T1000 (cell line): ENCODE results near the gene SH3PXD2B.
"Not testable (repeated sequence)": the region's sequence is repeated elsewhere in the genome, so short reads cannot be mapped to it uniquely, and the experiment has no call there.

Experiments used
- DNase-seq: peaks from one replicate; lab custom pipeline; 2025; ENCODE audit warnings: mixed read lengths; lab: John Stamatoyannopoulos, UW

SH3PXD2B gene

DNA sequence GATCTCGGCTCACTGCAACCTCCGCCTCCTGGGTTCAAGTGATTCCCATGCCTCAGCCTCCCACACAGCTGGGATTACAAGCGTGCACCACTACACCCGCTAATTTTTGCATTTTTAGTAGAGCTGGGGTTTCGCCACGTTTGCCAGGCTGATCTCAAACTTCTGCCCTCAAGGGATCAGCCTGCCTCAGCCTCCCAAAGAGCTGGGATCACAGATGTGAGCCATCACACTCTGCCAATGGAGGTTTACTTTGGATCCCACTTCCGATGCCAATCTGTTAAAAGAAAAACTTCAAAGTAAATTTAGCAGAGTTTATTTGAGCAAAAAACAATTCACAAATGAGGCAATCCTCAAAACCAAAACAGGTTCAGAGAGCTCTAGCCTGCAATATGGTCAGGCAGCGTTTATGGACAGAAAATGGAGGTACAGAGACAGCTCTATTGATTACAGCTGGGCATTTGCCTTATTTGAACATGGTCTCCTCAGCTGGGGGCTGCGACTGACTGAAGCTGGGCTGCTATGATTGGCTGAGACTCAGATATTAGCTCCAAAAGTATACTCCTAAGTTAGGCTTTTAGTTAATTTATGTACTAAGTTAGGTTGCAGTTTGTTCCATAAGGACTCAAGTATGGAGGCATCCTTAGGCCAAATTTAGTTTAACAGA, 152.1 kb downstream of the SH3PXD2B start:
- DNase-seq, result no peak

DNA sequence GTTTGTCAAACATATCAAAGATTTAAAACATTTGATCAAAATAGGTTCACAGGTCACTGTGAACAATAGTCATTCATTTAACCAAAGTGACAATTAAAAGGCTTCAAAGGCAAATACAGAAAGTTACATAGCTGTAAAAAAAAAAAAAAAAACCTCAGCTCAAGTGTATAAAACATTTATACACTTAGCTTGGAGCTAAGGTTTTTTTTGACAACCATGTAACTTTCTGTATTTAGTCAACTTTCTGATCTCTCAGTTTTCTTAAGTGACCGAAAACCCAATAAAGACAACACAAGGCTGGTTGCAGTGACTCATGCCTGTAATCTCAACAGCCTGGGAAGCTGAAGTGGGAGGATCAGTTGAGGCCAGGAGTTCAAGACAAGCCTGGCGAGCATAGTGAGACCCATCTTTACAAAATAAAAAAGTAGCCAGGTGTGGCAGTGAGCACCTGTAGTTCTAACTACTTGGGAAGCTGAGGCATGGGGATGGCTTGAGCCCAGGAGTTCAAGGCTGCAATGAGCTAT, 154.3 kb downstream of the SH3PXD2B start:
- no peak for DNase-seq

DNA sequence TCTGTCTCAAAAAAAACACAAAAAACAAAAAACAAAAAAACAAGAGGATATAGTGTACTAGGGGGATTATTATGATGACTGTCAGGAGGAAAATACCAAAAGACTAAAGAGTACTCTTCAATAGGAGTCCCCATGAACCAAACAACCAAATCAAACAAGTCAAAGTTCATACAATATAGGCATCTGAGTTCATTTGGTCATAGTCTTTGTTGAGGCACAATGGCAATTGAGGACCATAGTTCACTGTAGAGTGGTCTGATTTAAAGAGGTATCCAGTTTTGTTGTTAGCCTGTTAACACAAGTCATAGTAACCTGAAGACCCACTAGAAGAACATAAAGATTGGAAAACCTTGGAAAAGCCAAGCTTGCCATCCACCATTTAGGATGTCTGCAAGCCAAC, 159.5 kb downstream of the SH3PXD2B start:
- no peak for DNase-seq

DNA sequence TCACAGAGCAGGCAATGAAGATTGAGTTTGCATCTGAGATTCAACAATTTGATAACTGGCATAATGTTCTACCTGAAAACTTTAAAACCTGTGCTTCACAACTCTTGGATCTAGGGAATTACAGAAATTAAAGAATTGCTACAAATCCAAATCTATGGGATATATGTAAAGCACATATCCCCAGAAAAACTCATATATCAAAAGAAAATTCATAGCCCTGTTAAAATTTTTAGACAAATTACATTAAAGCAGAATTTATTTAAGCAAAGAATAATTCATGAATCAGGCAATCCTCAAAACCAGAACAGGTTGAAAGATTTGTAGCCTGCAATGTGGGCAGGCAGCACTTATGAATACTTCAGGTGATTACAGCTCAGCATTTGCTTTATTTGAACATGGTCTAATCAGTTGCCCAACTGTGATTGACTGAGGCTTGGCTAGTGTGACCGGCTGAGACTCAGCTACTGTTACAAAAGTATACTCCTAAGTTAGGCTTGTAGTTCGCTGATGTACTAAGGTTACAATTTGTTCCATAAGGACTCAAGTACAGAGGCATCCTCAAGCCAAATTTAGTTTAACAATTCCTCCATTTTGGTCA, 160.5 kb downstream of the SH3PXD2B start:
- DNase-seq, result no peak

DNA sequence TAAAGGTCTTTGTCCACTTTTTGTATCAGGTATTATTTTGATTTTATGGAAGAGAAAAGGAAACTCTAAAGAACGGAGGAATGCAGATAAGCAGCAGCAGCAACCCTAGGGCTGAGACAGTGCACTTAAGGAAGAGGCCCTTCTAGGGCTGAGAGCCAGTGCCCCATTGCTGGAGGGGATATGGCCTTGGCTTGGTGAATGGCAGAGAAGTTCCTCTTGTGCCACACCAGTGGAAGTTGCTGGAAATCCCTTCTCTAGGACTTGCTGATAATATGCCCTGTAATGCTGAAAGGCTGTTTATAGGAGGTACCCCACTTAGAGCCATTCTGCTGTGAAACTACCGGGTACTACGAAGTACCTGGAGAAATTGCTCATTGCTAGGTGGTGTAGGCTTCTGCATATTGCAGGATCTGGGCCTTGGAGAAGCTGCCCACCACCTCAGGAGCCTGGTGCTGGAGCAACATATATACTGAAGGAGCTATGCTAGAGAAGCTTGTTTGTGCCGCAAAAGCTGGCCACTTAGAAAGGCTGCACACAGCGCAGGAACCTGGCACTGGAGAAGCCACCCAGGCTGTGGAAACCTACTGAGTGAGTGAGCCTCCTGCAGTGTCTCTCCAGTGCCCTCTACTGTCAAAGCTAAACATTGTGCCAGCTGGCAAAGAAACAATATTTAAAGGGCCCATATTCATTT, 161.1 kb downstream of the SH3PXD2B start:
- peak; percentile 23 for DNase-seq

DNA sequence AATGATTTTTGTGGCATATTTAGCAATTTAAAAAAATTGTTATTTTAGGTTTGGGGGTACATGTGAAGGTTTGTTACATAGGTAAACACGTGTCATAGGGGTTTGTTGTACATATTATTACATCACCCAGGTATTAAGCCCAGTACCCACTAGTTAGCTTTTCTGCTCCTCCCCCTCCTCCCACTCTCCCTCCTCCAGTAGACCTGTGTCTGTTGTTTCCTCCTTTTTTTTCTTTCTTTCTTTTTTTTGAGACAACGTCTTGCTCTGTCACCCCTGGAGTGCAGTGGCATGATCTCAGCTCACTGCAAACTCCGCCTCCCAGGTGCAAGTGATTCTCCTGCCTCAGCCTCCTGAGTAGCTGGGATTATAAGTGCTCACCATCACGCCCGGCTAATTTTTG, 162.5 kb downstream of the SH3PXD2B start:
- not testable (repeated sequence) for DNase-seq

DNA sequence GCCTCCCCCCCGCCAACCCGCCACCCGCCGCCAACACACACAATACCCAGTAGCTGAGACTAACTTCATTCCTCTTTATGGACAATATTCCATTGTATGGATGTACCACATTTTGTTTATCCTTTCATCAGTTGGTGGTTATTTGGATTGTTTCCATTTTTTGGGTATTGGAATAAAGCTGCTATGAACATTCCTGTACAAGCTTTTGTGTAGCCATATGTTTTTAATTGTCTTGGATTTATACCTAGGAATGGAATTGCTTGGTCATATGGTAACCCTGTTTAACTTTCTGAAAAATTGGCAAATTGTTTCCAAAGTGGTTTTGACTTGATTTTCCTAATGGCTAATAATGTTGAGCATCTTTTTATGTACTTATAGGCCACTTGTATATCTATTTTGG, 165.9 kb downstream of the SH3PXD2B start:
- no peak for DNase-seq

DNA sequence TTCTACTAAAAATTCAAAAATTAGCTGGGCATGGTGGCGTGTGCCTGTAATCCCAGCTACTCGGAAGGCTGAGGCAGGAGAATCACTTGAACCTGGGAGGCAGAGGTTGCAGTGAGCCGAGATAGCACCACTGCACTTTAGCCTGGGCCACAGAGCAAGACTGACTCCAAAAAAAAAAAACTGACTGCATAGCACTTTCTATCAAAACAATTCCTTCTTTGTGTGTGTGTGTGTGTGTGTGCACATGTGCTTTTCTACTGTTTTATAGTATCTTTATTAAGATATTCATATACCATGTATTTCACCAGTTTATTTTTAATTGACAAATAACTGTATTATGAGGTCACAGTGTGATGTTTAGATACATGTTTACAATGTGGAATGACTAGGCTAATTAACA, 167.2 kb downstream of the SH3PXD2B start:
- not testable (repeated sequence) for DNase-seq

DNA sequence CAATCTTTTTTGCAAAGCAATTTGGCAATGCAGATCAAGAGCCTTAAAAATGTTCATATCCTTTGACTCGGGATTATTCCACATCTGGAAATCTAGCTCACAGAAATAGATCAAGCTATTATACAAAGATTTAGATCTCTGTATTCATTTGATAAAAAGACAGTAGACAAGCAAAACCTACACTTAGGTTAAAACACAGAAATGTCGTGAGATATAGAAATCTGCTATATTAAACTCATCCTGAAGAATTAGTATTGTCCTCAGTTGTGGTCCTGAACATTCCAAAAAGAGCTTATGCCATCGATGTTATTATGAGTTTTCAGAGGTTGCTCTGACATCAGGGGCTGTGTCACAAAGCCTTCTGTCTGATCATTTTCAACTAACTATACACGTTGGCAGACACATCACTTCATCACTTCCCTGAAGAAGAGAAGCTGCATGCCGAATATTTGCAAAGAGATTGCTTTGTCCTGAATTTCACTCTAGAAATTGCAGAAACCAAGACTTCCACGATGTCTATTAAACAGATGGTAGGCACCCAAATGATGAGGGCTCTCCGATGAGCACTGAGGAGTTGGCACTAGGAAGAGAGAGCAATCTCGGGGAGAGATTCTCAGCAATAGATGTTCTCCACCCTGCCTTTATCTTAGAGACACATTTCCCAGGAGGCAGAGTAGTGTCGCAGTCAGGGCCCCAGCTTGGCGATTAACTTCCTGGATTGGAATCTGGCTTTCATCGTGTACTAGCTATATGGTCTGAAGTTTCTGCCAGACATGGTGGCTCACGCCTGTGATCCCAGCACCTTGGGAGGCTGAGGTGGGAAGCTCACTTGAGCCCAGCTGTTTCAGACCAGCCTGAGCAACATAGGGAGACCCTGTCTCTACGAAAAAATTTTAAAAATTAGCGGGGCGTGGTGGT, 168.8 kb downstream of the SH3PXD2B start:
- DNase-seq, result no peak

DNA sequence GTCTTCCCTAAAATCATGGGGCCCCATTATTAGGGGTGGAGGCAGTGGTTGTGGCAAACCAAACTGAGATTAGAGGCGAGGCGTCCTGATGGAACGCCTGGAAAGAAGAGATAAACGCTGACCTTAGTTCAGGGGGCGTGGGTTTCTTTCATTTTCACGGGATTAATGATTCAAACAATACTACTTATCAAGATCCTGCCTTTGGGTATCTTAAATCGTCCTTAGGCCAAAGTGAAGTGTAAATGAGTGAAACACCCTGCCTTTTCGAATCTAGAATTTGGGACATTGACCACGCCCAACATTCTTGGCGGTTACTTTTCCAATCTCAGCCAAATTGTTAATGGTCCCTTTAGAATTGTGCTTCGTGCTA, 169.7 kb downstream of the SH3PXD2B start:
- DNase-seq, result no peak

DNA sequence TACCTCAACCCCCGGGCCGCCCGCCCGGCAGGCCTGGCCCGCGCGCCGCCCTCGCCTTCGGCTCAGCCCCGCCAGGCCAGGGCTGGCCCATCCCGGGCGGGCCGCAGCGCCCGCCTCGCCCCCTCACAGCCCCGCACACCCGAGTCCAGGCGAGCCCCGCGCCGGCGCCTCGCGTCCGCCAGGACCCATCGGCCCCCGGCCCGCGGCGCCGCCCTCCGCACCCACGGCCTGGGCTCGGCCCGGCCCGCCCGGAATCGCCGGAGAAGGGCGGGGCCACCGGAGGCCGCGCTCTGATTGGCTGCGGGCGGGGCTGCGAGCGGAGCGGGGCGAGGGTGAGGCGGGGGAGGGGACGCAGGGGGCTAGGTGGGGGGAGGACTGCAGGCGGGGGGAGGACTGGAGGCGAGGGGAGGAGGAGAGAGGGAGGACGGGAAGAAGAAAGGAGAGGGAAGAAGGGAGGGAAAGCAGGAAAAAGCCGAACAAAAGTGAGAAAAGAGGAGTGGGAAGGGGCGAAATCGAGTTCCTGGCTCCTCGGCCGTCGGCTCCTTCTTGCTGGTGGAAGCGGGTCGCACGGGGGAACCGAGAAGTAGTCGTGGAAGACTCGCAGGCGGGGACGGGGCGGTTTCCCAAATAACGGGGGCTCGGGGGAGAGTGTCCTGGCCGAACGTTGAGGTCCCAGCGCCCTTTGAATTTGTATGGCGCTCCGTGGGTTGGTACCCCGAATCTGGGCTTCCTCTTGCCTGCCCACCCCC, 170.3 kb downstream of the SH3PXD2B start:
- peak; percentile 86 for DNase-seq

DNA sequence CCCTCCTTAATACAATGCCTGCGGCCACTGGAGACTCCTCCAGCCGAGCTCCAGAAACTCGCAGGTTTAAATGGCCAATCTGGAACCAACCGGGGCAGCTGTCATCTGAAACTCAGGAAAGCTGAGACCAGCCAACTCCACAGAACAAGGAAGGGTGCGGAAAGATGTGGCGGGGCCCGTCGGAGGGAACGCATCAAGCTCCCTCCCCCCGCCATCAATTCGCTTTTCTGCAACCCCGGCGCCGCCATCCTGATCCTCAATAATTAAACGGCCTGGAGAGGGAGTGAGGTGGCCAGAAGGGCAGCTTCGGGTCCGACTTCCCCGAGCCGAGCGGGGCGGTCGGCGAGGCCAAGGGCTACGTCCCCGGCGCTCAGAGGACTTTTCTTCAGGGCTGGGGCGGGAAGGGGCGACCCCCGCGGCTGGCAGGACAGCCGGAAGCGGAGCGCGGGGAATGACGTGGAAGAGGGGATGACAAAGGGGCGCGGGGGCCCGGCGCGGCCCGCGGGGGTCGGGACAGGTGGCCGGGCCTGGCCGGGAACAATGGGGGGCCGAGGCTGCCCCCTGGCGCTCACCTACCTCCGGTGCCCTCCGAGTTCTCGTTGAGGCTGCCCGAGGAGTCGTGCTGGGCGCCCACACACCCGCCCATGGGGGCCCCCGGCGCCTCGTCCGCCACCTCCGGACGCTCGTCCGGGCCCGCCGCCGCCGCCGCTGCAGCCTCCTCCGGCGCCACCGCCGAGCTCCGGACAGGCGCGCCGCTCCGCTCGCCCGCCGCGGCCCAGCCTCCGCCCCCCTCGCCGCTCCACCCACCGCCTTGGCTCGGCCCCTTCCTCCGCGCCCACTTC, 171.1 kb downstream of the SH3PXD2B start, which contains the start of gene UBTD2:
UBTD2 (minus strand) TSS at position 745 of the 842 bp plus-strand sequence; CDS start at position 646, 99 bp downstream.
- DNase-seq, result no peak

DNA sequence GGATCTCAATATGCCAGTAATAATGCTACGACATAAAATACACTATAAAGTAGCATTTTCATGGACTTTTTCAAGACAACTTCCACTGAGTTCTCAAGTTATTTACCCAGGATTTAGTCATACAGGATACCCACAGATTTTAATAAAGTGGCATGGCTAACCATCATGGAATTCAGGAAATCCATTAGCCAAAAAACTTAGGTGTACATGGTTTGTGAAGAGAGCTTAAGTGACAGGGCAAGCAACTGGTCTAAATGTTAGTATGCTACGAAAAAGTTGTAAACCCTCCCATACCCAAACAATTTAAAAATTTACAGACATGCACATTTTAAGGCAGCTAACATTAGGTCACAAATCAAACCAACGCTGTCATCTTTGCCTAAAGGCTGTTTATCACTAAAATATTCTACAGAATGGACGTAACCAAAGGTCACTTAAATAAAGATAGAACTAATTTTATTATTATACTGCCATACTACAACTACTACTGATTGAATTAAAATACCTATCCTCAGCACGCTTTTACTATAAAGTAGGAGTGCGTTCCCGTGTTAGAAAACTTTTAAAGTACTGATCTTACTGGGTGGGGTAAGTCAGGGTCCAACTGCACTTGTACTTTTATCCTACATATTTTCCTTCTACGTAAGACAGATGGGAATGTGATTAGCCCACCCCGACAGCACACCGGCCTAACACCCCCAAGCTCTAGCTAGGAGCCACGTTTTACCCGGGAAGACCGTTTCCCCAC, 171.9 kb downstream of the SH3PXD2B start:
- DNase-seq, result no peak

DNA sequence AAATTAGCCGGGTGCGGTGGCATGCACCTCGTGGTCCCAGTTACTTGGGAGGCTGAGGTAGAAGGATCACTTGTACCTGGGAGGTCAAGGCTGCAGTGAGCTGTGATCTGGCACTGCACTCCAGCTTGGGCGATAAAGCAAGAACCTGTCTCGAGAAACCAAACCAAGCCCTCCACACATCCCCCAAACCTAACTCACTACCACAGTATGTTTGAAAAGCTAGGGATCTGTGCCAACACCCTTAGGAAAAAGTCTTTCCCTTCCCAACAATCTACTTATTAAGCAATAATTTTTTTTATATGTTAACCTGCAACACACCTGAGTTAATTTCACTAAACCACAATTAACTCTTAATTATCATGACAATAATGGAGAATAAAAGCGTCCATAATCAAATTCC, 173.0 kb downstream of the SH3PXD2B start:
- DNase-seq, result no peak

DNA sequence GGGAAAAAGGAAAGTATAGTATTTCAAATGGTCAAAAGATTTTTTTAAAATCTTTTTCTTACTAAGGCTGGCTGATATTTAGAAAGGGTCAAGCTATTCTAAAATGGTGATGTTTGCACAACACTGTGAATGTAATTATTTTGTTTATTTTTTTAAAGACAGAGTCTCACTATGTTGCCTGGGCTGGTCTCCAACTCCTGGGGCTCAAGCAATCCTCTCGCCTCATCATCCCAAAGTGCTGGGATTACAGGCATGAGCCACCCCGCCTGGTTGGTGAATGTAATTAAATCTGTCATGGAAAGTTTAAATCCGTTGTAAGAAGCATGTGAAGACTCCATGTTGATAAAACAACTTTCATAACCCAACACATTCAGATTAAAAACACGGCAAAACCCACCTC, 173.4 kb downstream of the SH3PXD2B start:
- no peak for DNase-seq

DNA sequence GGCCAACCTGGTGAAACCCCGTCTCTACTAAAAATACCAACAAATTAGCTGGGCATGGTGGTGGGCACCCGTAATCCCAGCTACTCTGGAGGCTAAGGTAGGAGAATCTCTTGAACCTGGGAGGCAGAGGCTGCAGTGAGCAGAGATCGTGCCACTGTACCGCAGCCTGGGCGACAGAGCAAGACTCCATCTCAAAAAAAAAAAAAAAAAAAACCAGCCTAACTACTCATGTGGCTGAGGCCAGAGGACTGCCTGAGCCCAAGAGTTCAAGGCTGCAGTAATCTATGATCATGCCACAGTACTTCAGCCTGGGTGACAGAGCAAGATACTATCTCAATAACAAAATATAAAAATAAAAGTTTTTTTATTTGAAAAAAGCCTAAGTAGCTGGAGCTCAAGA, 174.0 kb downstream of the SH3PXD2B start:
- no peak for DNase-seq

DNA sequence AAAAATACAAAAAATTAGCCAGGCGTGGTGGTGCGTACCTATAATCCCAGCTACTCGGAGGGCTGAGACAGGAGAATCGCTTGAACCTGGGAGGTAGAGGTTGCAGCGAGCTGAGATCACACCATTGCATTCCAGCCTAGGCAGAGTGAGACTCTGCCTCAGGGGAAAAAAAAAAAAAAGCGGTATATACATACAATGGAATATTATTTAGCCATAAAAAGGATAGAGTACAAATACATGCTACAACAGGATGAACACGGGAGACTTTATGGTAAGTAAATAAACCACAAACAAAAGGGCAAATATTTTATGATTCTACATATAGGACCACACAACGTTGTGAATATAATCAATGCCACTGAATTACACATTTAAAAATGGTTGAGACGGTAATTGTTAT, 176.0 kb downstream of the SH3PXD2B start:
- no peak for DNase-seq

DNA sequence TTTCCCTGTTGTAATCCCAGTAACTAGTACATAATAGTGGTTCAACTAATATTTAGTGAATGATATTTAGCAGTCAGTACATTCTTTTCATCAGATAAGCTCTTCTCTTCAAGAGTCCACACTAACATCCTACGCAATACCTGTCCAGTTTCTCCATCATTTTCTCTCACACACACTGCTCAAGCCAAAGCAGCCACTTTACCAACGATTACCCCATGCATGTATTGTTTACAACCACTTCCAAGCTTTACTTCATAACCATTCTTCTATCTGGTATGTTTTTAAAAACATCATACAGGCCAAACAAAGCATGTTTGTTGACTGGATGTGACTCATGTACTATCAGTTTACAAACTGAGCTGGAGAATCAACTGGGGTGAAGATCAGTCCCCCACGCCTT, 178.1 kb downstream of the SH3PXD2B start:
- DNase-seq, result no peak
